HFFc6 (cell line): ENCODE data around the gene ZBTB47. TPM values are rescaled to one million over a fixed set of nuclear protein-coding genes. Genes with fewer than 3 reads are reported as not detected.

Experiments
- DNase-seq: peaks from one replicate; pipeline ENCODE4 v3.0.0-alpha.2; 2018
- H3K27ac Mint-ChIP-seq: 2 replicates; pipeline ENCODE4 v1.8.0; 2020; ENCODE audit warnings: mild to moderate bottlenecking, mixed read lengths
- H3K27me3 Mint-ChIP-seq: 2 replicates; pipeline ENCODE4 v1.8.0; 2021; ENCODE audit warnings: mild to moderate bottlenecking, moderate library complexity, mixed read lengths; ENCODE audit not compliant: insufficient read depth
- H3K36me3 Mint-ChIP-seq: 2 replicates; pipeline ENCODE4 v1.8.0; 2021; ENCODE audit warnings: low read depth, mixed read lengths
- H3K4me1 Mint-ChIP-seq: 2 replicates; pipeline ENCODE4 v1.8.0; 2020; ENCODE audit warnings: low read depth, mixed read lengths
- H3K4me3 Mint-ChIP-seq: 2 replicates; pipeline ENCODE4 v1.8.0; 2020; ENCODE audit warnings: mild to moderate bottlenecking, moderate library complexity, mixed read lengths
- H3K9me3 Mint-ChIP-seq: 2 replicates; pipeline ENCODE4 v1.8.0; 2020; ENCODE audit warnings: mild to moderate bottlenecking, mixed read lengths
- total RNA-seq, 6 experiments: library from RNA; stranded (reverse); fragmentation: NEBNext Ultra II Directional; extraction: Animal tissue kit (Norgen Biotek cat#: 25700); gene quantifications; 2 replicates in 1 of 6; 3 replicates in 5 of 6; pipeline ENCODE4 v1.2.3, GENCODE V29; 2021
- TF ChIP-seq, protein P1 (sequence below): fragments of 200-600 bp; sonication (generic); IDR thresholded peaks from 2 replicates; pipeline ENCODE4 v1.5.0; 2021; ENCODE audit warnings: antibody characterized with exemption, mild to moderate bottlenecking

The ZBTB47 gene
- total RNA-seq, 6 experiments from 2014 or later, result 26.3 to 35.7 (median 29.3) TPM

DNA sequence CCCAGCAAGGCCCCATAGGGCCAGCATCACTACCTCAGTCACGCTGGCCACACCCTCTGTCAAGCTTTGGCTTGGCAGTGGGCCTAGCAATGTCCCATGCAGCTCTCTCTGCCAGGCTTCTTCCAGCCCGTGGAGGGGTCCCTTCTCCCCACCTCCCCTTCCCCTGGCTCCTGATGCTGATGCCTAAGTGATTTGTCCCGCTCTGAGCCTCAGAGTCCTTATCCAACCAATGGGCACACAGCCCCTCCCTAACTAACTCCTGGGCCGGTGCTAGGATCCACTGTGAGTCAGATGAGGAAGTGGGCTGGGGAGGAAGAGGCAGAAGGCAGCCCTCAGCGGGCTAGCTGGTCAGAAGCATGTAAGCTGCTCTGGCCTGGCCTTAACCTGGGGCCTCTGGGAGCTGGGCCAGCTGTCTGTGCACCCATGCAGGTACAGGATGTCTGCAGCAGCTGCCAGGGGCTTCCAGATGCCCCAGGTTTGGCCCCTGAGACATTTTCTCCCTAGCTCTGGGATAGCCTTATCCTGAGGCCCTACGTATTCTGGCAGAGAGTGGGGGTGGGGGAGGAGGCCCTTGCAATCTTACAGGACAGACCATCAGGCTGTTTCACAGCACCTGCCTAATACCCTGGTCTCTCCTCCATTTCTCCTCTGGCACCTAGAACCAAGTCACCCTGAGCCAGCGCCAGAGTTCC, 740 bp upstream of the ZBTB47 start:
- H3K27ac Mint-ChIP-seq, result peak overlapping the region; percentile 86
- H3K36me3 Mint-ChIP-seq, result peaks cover 17% of the 10 kb centered on the region; the same call in 1 of the 2 replicates
- peak; percentile 74 for DNase-seq
- H3K4me1 Mint-ChIP-seq, result peaks cover 72% of the 10 kb centered on the region
- TF ChIP-seq, protein P1, sequence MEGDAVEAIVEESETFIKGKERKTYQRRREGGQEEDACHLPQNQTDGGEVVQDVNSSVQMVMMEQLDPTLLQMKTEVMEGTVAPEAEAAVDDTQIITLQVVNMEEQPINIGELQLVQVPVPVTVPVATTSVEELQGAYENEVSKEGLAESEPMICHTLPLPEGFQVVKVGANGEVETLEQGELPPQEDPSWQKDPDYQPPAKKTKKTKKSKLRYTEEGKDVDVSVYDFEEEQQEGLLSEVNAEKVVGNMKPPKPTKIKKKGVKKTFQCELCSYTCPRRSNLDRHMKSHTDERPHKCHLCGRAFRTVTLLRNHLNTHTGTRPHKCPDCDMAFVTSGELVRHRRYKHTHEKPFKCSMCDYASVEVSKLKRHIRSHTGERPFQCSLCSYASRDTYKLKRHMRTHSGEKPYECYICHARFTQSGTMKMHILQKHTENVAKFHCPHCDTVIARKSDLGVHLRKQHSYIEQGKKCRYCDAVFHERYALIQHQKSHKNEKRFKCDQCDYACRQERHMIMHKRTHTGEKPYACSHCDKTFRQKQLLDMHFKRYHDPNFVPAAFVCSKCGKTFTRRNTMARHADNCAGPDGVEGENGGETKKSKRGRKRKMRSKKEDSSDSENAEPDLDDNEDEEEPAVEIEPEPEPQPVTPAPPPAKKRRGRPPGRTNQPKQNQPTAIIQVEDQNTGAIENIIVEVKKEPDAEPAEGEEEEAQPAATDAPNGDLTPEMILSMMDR, result no peak
- peak overlapping the region; percentile 94 for H3K4me3 Mint-ChIP-seq
- peaks cover 2% of the 10 kb centered on the region; the same call in 1 of the 2 replicates for H3K27me3 Mint-ChIP-seq
- H3K9me3 Mint-ChIP-seq, result no peaks in the 10 kb centered on the region

DNA sequence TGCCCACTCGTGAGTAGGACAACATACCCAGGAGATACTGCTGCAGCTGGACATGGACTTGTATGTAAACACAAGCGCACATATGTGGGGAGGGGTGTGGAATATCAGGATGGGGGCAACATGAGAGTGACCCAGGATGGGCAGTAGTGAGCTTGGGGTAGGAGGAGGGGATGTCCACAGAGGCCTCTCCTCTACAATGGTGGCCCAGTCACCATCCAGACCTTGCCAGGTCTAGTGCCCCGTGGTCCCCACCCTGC, 266 bp upstream of the ZBTB47 start:
- Mint-ChIP-seq H3K4me3 (peak overlapping the region; percentile 94), H3K27me3 (peaks cover 2% of the 10 kb centered on the region; the same call in 1 of the 2 replicates), H3K36me3 (peaks cover 17% of the 10 kb centered on the region; the same call in 1 of the 2 replicates), H3K27ac (peak overlapping the region; percentile 86), H3K9me3 (no peaks in the 10 kb centered on the region), H3K4me1 (peaks cover 67% of the 10 kb centered on the region)
- TF ChIP-seq, protein P1, result no peak
- no peak for DNase-seq

DNA sequence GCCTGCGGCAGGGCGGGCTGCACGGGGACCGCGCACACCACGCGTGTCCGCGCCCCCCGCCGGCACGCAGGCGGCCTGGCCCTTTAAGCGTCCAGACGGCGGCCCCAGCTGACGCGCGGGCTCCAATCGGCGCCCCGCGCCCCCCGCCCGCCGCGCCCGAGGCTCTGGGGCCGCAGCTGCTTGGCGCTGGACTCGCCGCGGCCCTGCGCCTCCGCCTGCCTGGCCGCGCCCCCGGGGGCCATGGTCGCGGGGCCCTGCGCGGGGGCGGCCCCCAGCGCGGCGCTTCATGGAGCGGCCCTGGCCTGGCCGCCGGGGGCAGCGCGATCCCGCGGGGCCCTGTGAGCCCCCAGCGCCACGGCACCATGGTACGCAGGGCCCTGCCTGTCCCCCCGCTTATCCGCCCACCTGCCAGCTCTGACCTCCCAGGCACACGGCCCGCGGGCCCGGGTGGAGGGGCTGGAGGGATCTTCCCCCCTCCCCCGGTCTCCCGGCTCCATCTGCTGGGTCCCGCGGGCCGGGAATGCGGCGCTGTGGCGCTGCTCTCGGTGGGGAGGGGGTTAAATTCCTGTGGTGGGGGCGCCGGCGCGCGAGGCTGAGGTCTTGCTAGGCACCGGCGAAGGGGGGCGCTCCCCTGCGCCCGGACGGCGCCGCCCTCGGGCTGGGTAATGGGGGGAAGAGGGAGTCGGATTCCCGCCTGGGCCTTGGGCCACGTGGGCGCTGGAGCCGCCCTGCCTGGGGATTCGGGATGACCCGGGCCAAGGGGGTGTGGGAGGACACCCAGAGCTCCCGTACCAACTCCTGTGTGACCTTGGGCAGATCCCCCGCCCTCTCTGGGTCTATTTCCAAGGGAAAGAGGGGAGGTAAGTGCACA, 1.1 kb downstream of the ZBTB47 start:
- H3K27ac Mint-ChIP-seq, result peak overlapping the region; percentile 61; the same call in 1 of the 2 replicates
- peak overlapping the region; percentile 94 for H3K4me3 Mint-ChIP-seq
- TF ChIP-seq, protein P1, result peak; percentile 64
- H3K36me3 Mint-ChIP-seq, result peaks cover 6% of the 10 kb centered on the region; the same call in 1 of the 2 replicates
- H3K27me3 Mint-ChIP-seq, result peaks cover 2% of the 10 kb centered on the region; the same call in 1 of the 2 replicates
- no peaks in the 10 kb centered on the region for H3K9me3 Mint-ChIP-seq
- peaks cover 56% of the 10 kb centered on the region for H3K4me1 Mint-ChIP-seq
- DNase-seq, result peak; percentile 22

DNA sequence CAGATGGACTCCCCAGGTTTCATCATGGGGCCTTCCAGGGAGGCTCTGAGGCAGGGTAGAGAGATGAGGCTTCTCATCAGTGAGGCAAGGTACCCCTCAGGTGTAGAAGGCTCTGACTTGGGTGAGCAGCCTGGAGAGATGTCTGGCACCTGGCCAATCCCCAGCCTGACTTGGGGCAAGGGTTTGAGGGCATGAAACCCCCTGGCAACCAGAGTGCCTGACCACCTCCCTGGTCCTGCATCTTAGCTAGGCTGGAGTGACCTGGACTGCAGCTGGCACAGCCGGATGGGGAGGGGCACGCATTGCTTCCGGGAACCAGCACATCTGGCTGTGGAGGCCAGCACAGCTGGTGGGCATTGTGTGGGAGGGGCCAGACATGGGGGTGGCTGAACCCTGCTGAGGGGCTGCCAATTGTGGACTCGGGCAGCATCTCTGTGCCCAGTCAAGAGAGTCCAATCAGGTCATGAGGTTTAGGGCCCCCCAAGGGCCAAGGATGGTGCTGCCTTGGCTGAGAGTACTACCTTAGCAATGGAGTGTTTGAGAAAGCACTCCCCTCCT, 1.9 kb downstream of the ZBTB47 start:
- no peak for DNase-seq
- peaks cover 2% of the 10 kb centered on the region; the same call in 1 of the 2 replicates for H3K27me3 Mint-ChIP-seq
- H3K4me1 Mint-ChIP-seq, result peaks cover 56% of the 10 kb centered on the region
- H3K9me3 Mint-ChIP-seq, result no peaks in the 10 kb centered on the region
- H3K27ac Mint-ChIP-seq, result peak overlapping the region; percentile 61; the same call in 1 of the 2 replicates
- H3K4me3 Mint-ChIP-seq, result peak overlapping the region; percentile 82
- H3K36me3 Mint-ChIP-seq, result peaks cover 5% of the 10 kb centered on the region; the same call in 1 of the 2 replicates
- TF ChIP-seq, protein P1, result no peak

DNA sequence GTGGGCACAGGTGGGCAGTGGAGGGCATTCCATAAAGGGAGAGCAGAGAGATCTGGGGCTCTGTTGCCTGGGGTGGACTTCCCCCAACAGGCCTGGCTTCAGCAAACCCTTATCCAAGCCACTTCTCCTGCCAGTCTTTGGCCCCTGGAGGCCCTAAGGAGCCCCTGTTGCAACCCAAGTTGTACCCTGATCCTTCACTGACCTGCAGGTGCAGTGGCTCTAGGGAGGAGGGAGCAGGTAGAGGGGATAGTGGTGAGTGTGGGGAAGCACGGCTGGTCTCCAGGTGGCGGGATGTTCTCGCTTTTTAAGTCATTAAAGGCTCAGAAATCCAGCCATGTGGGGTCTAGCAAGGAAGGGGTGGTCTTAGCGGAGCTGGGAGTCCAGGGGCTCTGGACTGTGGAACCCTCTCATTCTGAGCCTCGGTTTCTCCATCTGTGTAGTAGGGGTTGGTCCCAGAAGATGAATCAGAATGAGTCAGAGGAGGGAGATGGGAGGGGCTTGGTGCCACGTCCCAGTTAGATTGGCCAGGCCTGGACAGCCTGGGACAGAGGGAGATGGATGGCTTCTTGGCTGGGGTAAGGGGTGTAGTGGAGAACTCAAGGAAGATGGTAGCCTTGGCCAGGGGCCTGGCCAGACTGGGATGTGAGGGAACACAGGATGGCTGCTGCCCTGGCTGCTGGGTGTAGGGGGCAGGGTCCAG, 2.6 kb downstream of the ZBTB47 start:
- peak overlapping the region; percentile 56 for H3K4me3 Mint-ChIP-seq
- peak; percentile 35 for DNase-seq
- peak overlapping the region; percentile 83 for H3K27ac Mint-ChIP-seq

More for the DNA sequence above, 2.6 kb downstream of the ZBTB47 start:
- H3K36me3 Mint-ChIP-seq, result peaks cover 11% of the 10 kb centered on the region; the same call in 1 of the 2 replicates
- peaks cover 53% of the 10 kb centered on the region for H3K4me1 Mint-ChIP-seq
- H3K27me3 Mint-ChIP-seq, result peaks cover 2% of the 10 kb centered on the region; the same call in 1 of the 2 replicates
- no peaks in the 10 kb centered on the region for H3K9me3 Mint-ChIP-seq
- TF ChIP-seq, protein P1, result 0 out of 2 replicates have a peak, but pooled peaks have one; percentile 14
